ENCODE data around the gene IL4I1. TPM values are rescaled to one million over a fixed set of nuclear protein-coding genes. Genes with fewer than 3 reads are reported as not detected.

Gene IL4I1
- total RNA-seq, 2 donors from 2014 or later = 0.14 to 2.5 TPM

GRCh38 chr19:49907745-49908446 is 11.2 kb upstream of the IL4I1 start:
- 93% methylated on average over 23 of the region's 23 CpGs for WGBS
- no peaks in the 10 kb centered on the region for H3K9me3 ChIP-seq
- DNase-seq (ENCODE audit: low spot score) = no peak
- TF ChIP-seq CTCF (IDR thresholded peaks at IDR 0.05) (no peak), POLR2AphosphoS5 (IDR thresholded peaks at IDR 0.05) (no peak), POLR2A (IDR thresholded peaks at IDR 0.05) (no peak)
- no peaks in the 10 kb centered on the region for H3K4me1 ChIP-seq (replicated peaks)
- no peaks in the 10 kb centered on the region for H3K36me3 ChIP-seq
- H3K4me3 ChIP-seq = no peak overlapping the region
- intact Hi-C loops (cut with DNase I) = no loop called here
- no peak overlapping the region for H3K27ac ChIP-seq
- no peaks in the 10 kb centered on the region for H3K27me3 ChIP-seq (replicated peaks; ENCODE audit: insufficient read depth)

- Histone ChIP-seq H3K4me1 (replicated peaks) (no peaks in the 10 kb centered on the region), H3K36me3 (no peaks in the 10 kb centered on the region), H3K27me3 (replicated peaks; ENCODE audit: insufficient read depth) (no peaks in the 10 kb centered on the region), H3K4me3 (no peak overlapping the region), H3K9me3 (no peaks in the 10 kb centered on the region), H3K27ac (no peak overlapping the region)
- WGBS = 88% methylated on average over 16 of the region's 16 CpGs
- DNase-seq (ENCODE audit: low spot score) = no peak
- intact Hi-C loops (cut with DNase I) = no loop called here
- TF ChIP-seq POLR2AphosphoS5 (IDR thresholded peaks at IDR 0.05) (no peak), CTCF (IDR thresholded peaks at IDR 0.05) (no peak), POLR2A (IDR thresholded peaks at IDR 0.05) (no peak)
Observed at GRCh38 chr19:49906879-49907564, 10.3 kb upstream of the IL4I1 start.

GRCh38 chr19:49904136-49904535 is 7.4 kb upstream of the IL4I1 start:
- WGBS = 70% methylated on average over 6 of the region's 6 CpGs
- Histone ChIP-seq H3K27ac (no peak overlapping the region), H3K9me3 (no peaks in the 10 kb centered on the region), H3K27me3 (replicated peaks; ENCODE audit: insufficient read depth) (no peaks in the 10 kb centered on the region), H3K36me3 (no peaks in the 10 kb centered on the region), H3K4me1 (replicated peaks) (no peaks in the 10 kb centered on the region), H3K4me3 (no peak overlapping the region)
- intact Hi-C loops (cut with DNase I) = no loop called here
- TF ChIP-seq CTCF (IDR thresholded peaks at IDR 0.05) (no peak), POLR2A (IDR thresholded peaks at IDR 0.05) (no peak), POLR2AphosphoS5 (IDR thresholded peaks at IDR 0.05) (no peak)
- no peak for DNase-seq (ENCODE audit: low spot score)

GRCh38 chr19:49895566-49896297 is 955 bp downstream of the IL4I1 start:
- WGBS = 71% methylated on average over 17 of the region's 17 CpGs
- no peaks in the 10 kb centered on the region for H3K27me3 ChIP-seq (replicated peaks; ENCODE audit: insufficient read depth)
- no peak for DNase-seq (ENCODE audit: low spot score)
- no peak overlapping the region for H3K27ac ChIP-seq
- TF ChIP-seq CTCF (IDR thresholded peaks at IDR 0.05) = no peak
- TF ChIP-seq POLR2A (IDR thresholded peaks at IDR 0.05) = no peak
- TF ChIP-seq POLR2AphosphoS5 (IDR thresholded peaks at IDR 0.05) = no peak
- H3K4me1 ChIP-seq (replicated peaks) = no peaks in the 10 kb centered on the region
- intact Hi-C loops (cut with DNase I) = no loop called here
- H3K4me3 ChIP-seq = no peak overlapping the region
- H3K9me3 ChIP-seq = no peaks in the 10 kb centered on the region
- no peaks in the 10 kb centered on the region for H3K36me3 ChIP-seq

Data from prostate gland (tissue), 2 donors.